ENCODE measurements around the gene WHAMM.

- TF ChIP-seq, protein P1, sequence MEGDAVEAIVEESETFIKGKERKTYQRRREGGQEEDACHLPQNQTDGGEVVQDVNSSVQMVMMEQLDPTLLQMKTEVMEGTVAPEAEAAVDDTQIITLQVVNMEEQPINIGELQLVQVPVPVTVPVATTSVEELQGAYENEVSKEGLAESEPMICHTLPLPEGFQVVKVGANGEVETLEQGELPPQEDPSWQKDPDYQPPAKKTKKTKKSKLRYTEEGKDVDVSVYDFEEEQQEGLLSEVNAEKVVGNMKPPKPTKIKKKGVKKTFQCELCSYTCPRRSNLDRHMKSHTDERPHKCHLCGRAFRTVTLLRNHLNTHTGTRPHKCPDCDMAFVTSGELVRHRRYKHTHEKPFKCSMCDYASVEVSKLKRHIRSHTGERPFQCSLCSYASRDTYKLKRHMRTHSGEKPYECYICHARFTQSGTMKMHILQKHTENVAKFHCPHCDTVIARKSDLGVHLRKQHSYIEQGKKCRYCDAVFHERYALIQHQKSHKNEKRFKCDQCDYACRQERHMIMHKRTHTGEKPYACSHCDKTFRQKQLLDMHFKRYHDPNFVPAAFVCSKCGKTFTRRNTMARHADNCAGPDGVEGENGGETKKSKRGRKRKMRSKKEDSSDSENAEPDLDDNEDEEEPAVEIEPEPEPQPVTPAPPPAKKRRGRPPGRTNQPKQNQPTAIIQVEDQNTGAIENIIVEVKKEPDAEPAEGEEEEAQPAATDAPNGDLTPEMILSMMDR (IDR thresholded peaks at IDR 0.05), result no peak
- no peak for TF ChIP-seq POLR2A (IDR thresholded peaks at IDR 0.05)
Observed at GRCh38 chr15:82840166-82840565, 30.7 kb downstream of the WHAMM start.
